ENCODE data around the gene DECR2. TPM values are rescaled to one million over a fixed set of nuclear protein-coding genes. Genes with fewer than 3 reads are reported as not detected.
A peak's percentile ranks its signal among the peaks of the same experiment; 100 is the strongest.

The DECR2 gene
- total RNA-seq, 1 donor from 2014 or later, result 7.1 TPM

- Mint-ChIP-seq H3K4me3 (peak overlapping the region; percentile 77), H3K9me3 (no peaks in the 10 kb centered on the region), H3K27ac (no peak overlapping the region), H3K4me1 (peaks cover 9% of the 10 kb centered on the region), H3K36me3 (peaks cover 4% of the 10 kb centered on the region), H3K27me3 (ENCODE audit: insufficient read depth, low read depth) (peaks cover 3% of the 10 kb centered on the region)
- H3K9ac ChIP-seq, result no peak overlapping the region
- H3K36me3 ChIP-seq, result no peaks in the 10 kb centered on the region
- H3K4me3 ChIP-seq, result peak overlapping the region; percentile 46
- no peak for TF ChIP-seq CTCF (IDR thresholded peaks at IDR 0.05)
- no peak for TF ChIP-seq EZH2phosphoT487 (IDR thresholded peaks at IDR 0.05)
- no peak for TF ChIP-seq EZH2 (IDR thresholded peaks at IDR 0.05)
- H3K4me1 ChIP-seq, result peaks cover 4% of the 10 kb centered on the region
- H2AFZ ChIP-seq (replicated peaks), result no peak overlapping the region
- H3K9me3 ChIP-seq (ENCODE audit: low read depth), result no peaks in the 10 kb centered on the region
- H3K27ac ChIP-seq, result no peak overlapping the region
- DNase-seq (ENCODE audit: low spot score), result peak; percentile 47
- no peaks in the 10 kb centered on the region for H3K79me2 ChIP-seq (ENCODE audit: low read depth)
- peak overlapping the region; percentile 74 for H3K4me2 ChIP-seq
- peaks cover 5% of the 10 kb centered on the region for H3F3A ChIP-seq (ENCODE audit: low read depth)
- H3K27me3 ChIP-seq, result no peaks in the 10 kb centered on the region
- H4K20me1 ChIP-seq (ENCODE audit: low read depth), result peaks cover 14% of the 10 kb centered on the region
Observed at GRCh38 chr16:369866-370436, 31.7 kb upstream of the DECR2 start.

- Mint-ChIP-seq H3K36me3 (peaks cover 4% of the 10 kb centered on the region), H3K4me1 (peaks cover 9% of the 10 kb centered on the region), H3K27ac (peak within 1 kb of the TSS; percentile 83), H3K9me3 (no peaks in the 10 kb centered on the region), H3K27me3 (ENCODE audit: insufficient read depth, low read depth) (peaks cover 3% of the 10 kb centered on the region), H3K4me3 (peak within 1 kb of the TSS; percentile 92)
- no peak within 1 kb of the TSS for H3K9ac ChIP-seq
- H3K79me2 ChIP-seq (ENCODE audit: low read depth), result no peaks in the 10 kb centered on the region
- no peaks in the 10 kb centered on the region for H3K36me3 ChIP-seq
- H2AFZ ChIP-seq (replicated peaks), result no peak within 1 kb of the TSS
- no peak within 1 kb of the TSS for H3K27ac ChIP-seq
- H3K9me3 ChIP-seq (ENCODE audit: low read depth), result no peaks in the 10 kb centered on the region
- no peaks in the 10 kb centered on the region for H3K27me3 ChIP-seq
- TF ChIP-seq CTCF (IDR thresholded peaks at IDR 0.05) (no peak), EZH2phosphoT487 (IDR thresholded peaks at IDR 0.05) (no peak), EZH2 (IDR thresholded peaks at IDR 0.05) (no peak)
- H3K4me1 ChIP-seq, result peaks cover 4% of the 10 kb centered on the region
- peak; percentile 96 for DNase-seq (ENCODE audit: low spot score)
- peaks cover 5% of the 10 kb centered on the region for H3F3A ChIP-seq (ENCODE audit: low read depth)
- peak within 1 kb of the TSS; percentile 46 for H3K4me3 ChIP-seq
- peaks cover 14% of the 10 kb centered on the region for H4K20me1 ChIP-seq (ENCODE audit: low read depth)
- H3K4me2 ChIP-seq, result peak within 1 kb of the TSS; percentile 74
Observed at GRCh38 chr16:370443-370842, 31.2 kb upstream of the DECR2 start, which contains the start of gene MRPL28. MRPL28 (minus strand) TSS chr16:370538; CDS start chr16:370218, 320 bp downstream.

GRCh38 chr16:370979-371514 lies 30.6 kb upstream of the DECR2 start:
- peak overlapping the region; percentile 92 for H3K4me3 Mint-ChIP-seq
- TF ChIP-seq EZH2 (IDR thresholded peaks at IDR 0.05) (no peak), EZH2phosphoT487 (IDR thresholded peaks at IDR 0.05) (no peak), CTCF (IDR thresholded peaks at IDR 0.05) (no peak)
- Histone ChIP-seq H3K36me3 (no peaks in the 10 kb centered on the region), H3K4me1 (peaks cover 4% of the 10 kb centered on the region), H3K4me3 (peak overlapping the region; percentile 46), H4K20me1 (ENCODE audit: low read depth) (peaks cover 14% of the 10 kb centered on the region), H3K79me2 (ENCODE audit: low read depth) (no peaks in the 10 kb centered on the region), H3K27ac (no peak overlapping the region), H3K27me3 (no peaks in the 10 kb centered on the region), H3F3A (ENCODE audit: low read depth) (peaks cover 5% of the 10 kb centered on the region), H3K9me3 (ENCODE audit: low read depth) (no peaks in the 10 kb centered on the region), H3K9ac (no peak overlapping the region), H2AFZ (replicated peaks) (no peak overlapping the region), H3K4me2 (peak overlapping the region; percentile 74)
- H3K9me3 Mint-ChIP-seq, result no peaks in the 10 kb centered on the region
- no peak for DNase-seq (ENCODE audit: low spot score)
- peaks cover 3% of the 10 kb centered on the region for H3K27me3 Mint-ChIP-seq (ENCODE audit: insufficient read depth, low read depth)
- H3K4me1 Mint-ChIP-seq, result peaks cover 9% of the 10 kb centered on the region
- H3K36me3 Mint-ChIP-seq, result peaks cover 4% of the 10 kb centered on the region
- peak overlapping the region; percentile 83 for H3K27ac Mint-ChIP-seq
